HEK293T (cell line): Measurements from ENCODE around the gene C1QC.
"Not testable (repeated sequence)": the region's sequence is repeated elsewhere in the genome, so short reads cannot be mapped to it uniquely, and the experiment has no call there.

Source experiments
- CTCF ChIA-PET: fragments of 350-600 bp; formaldehyde crosslinking; extraction: SDS; loops from one replicate; lab custom pipeline; 2021; ENCODE audit warnings: antibody characterized with exemption, inconsistent platforms; lab: Yijun Ruan, JAX
- POLR2A ChIA-PET: fragments of 350-600 bp; formaldehyde crosslinking; extraction: SDS; loops from one replicate; lab custom pipeline; 2020; ENCODE audit warnings: antibody characterized with exemption, inconsistent platforms; lab: Yijun Ruan, JAX
- DNase-seq: peaks from one replicate; pipeline ENCODE4 v3.0.0; 2012; ENCODE audit warnings: mixed read lengths; ENCODE audit errors: extremely low spot score
- ARNT ChIP-seq: fragments of 450-650 bp; IDR thresholded peaks from 2 replicates; pipeline ENCODE4 v1.6.1; 2017; ENCODE audit warnings: mild to moderate bottlenecking
- BHLHE40 ChIP-seq: fragments of 450-650 bp; IDR thresholded peaks from 2 replicates; pipeline ENCODE4 v1.6.1; 2016; ENCODE audit warnings: mild to moderate bottlenecking, moderate library complexity, borderline replicate concordance
- CTBP1 ChIP-seq: fragments of 450-650 bp; IDR thresholded peaks from 2 replicates; pipeline ENCODE4 v1.6.1; 2016; ENCODE audit warnings: borderline replicate concordance
- ELF4 ChIP-seq: fragments of 450-650 bp; IDR thresholded peaks from 2 replicates; pipeline ENCODE4 v1.6.1; 2017; ENCODE audit warnings: antibody characterized with exemption
- FOXA1 ChIP-seq: fragments of 450-650 bp; IDR thresholded peaks from 2 replicates; pipeline ENCODE4 v1.6.1; 2016; ENCODE audit warnings: mild to moderate bottlenecking
- FOXK2 ChIP-seq: fragments of 450-650 bp; IDR thresholded peaks from 2 replicates; pipeline ENCODE4 v1.6.1; 2016; ENCODE audit warnings: mild to moderate bottlenecking
- FOXM1 ChIP-seq: fragments of 450-650 bp; IDR thresholded peaks from 2 replicates; pipeline ENCODE4 v1.6.1; 2017; ENCODE audit warnings: mild to moderate bottlenecking, borderline replicate concordance
- HDGF ChIP-seq: fragments of 450-650 bp; IDR thresholded peaks from 2 replicates; pipeline ENCODE4 v1.6.1; 2017; ENCODE audit warnings: antibody characterized with exemption, borderline replicate concordance
- L3MBTL2 ChIP-seq: fragments of 450-650 bp; conservative IDR thresholded peaks from 2 replicates; pipeline ENCODE4 v1.6.1; 2016; ENCODE audit warnings: mild to moderate bottlenecking
- LEF1 ChIP-seq: fragments of 450-650 bp; IDR thresholded peaks from 2 replicates; pipeline ENCODE4 v1.6.1; 2017; ENCODE audit warnings: mild to moderate bottlenecking, borderline replicate concordance
- NFRKB ChIP-seq: fragments of 450-650 bp; IDR thresholded peaks from 2 replicates; pipeline ENCODE4 v1.6.1; 2016; ENCODE audit warnings: mild to moderate bottlenecking, moderate library complexity
- SP1 ChIP-seq: fragments of 450-650 bp; IDR thresholded peaks from 2 replicates; pipeline ENCODE4 v1.6.1; 2017
- SUZ12 ChIP-seq: fragments of 450-650 bp; IDR thresholded peaks from 2 replicates; pipeline ENCODE4 v1.6.1; 2016; ENCODE audit warnings: mild to moderate bottlenecking
- TARDBP ChIP-seq: fragments of 450-650 bp; IDR thresholded peaks from 2 replicates; pipeline ENCODE4 v1.6.1; 2016
- ZNF384 ChIP-seq: fragments of 450-650 bp; IDR thresholded peaks from 2 replicates; pipeline ENCODE4 v1.6.1; 2016
- TF ChIP-seq, protein P1 (sequence below): fragments of 450-650 bp; IDR thresholded peaks from 2 replicates; pipeline ENCODE4 v1.6.1; 2016

C1QC gene

DNA sequence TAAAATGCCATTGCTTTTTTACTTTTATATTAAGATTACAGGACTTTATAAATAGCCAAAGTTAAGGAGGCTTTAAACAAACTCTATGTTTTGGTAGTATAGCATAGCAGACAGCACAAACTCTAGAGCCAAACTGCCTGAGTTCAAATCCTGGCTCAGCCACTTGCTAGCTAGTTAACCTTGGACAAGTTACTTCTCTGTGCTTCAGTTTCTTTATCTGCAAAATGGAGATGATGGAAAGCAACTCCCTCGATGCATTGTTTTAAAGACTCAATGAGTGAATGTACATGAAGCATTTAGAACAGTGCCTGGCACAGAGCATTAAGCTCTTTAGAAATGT lies 30.9 kb downstream of the C1QC start:
- TF ChIP-seq BHLHE40 (no peak), FOXA1 (no peak), ARNT (no peak), HDGF (no peak), CTBP1 (no peak), FOXM1 (no peak), LEF1 (no peak), NFRKB (no peak), TARDBP (no peak), SUZ12 (no peak), ELF4 (no peak), L3MBTL2 (no peak), SP1 (no peak), ZNF384 (no peak), FOXK2 (no peak)
- TF ChIP-seq, protein P1, sequence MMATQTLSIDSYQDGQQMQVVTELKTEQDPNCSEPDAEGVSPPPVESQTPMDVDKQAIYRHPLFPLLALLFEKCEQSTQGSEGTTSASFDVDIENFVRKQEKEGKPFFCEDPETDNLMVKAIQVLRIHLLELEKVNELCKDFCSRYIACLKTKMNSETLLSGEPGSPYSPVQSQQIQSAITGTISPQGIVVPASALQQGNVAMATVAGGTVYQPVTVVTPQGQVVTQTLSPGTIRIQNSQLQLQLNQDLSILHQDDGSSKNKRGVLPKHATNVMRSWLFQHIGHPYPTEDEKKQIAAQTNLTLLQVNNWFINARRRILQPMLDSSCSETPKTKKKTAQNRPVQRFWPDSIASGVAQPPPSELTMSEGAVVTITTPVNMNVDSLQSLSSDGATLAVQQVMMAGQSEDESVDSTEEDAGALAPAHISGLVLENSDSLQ = no peak

GRCh38 chr1:22676151-22676550 lies 32.7 kb downstream of the C1QC start:
- DNase-seq, POLR2A ChIA-PET: not testable (repeated sequence)
- CTCF ChIA-PET = interaction anchor here (0.7 kb wide), 1 partner anchor 272 kb away, joined by 3 read pairs; no protein-coding TSS in a partner anchor

More for the DNA sequence above, 30.9 kb downstream of the C1QC start:
- ChIA-PET CTCF (interaction anchor here (0.7 to 1.2 kb wide), 3 partner anchors 9 to 76 kb away, joined by 3 to 6 read pairs (median 3); no protein-coding TSS in a partner anchor), POLR2A (no interaction called here)
- DNase-seq = no peak

- DNase-seq = no peak
- no peak for TF ChIP-seq SUZ12
- POLR2A ChIA-PET = no interaction called here
- CTCF ChIA-PET = interaction anchor here (0.7 kb wide), 1 partner anchor 273 kb away, joined by 3 read pairs; no protein-coding TSS in a partner anchor
These were observed 33.6 kb downstream of the C1QC start for GRCh38 chr1:22676916-22677583.

DNA sequence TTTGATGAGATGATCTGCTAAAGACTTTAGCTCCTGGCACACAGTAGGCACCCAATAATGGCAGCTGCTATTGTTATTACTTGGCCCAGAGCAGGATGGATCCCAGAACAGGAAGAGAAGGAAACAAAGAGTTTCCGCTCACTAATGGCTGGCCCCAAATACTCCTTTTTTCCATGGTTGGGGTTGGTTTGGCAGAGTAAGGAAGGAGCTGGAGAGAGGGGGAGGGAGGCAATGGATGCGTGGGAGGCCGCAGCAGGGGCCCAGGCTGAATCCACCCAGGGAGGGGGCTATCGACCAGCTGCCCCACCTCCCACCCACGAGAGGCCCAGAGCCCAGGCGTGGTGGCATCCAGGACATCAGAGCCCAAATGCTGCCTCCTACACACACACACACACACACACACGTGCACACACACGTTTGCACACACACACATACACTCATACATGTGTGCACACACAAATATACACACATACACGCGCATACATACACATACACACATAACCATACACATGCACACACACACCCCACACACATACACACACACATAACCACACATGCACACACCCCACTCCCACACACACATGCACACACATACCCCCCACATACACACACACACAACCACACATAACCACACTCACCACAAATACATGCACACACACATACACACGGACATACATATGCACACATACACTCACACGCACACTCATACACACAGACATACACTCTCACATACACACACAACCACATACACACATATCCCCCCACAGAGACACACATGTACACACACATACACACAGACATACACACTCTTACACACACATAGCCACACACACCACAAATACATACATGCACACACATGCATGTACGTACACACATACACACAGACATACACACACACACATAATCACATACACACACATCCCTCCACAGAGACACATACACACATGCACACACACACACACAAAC lies 34.8 kb downstream of the C1QC start:
- CTCF ChIA-PET = no interaction called here
- DNase-seq = no peak
- TF ChIP-seq FOXM1 = no peak
- TF ChIP-seq NFRKB = no peak
- TF ChIP-seq, protein P1 = no peak
- 0 out of 2 replicates have a peak, but pooled peaks have one; percentile 18 for TF ChIP-seq TARDBP
- no peak for TF ChIP-seq SUZ12
- TF ChIP-seq CTBP1 = 0 out of 2 replicates have a peak, but pooled peaks have one; percentile 4
- POLR2A ChIA-PET = no interaction called here

DNA sequence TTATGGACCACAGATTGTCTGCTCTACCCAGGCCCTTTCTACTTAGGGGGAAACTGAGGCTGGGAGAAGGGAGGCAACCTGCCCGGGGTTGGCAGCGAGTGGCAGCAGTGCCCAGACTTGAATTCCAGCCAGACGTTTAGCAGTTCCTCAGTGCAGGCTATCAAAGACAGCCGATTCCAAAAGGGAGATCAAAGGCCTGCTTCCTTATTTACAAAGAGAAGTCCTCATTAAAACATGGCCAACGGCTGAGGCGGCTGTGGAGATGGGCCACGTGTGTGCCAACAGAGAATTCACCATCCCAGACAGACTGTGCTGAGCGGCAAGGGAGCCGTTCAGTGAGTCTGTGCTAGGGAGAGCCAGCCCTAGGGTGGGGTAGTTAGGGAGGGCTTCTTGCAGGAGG lies 37.3 kb downstream of the C1QC start:
- TF ChIP-seq FOXA1 (no peak), L3MBTL2 (no peak), SUZ12 (no peak), ELF4 (no peak), CTBP1 (no peak), LEF1 (no peak), SP1 (no peak), FOXK2 (no peak), BHLHE40 (no peak), ARNT (no peak), ZNF384 (no peak), FOXM1 (no peak), HDGF (no peak), NFRKB (no peak)
- TF ChIP-seq, protein P1 = no peak
- ChIA-PET POLR2A (interaction anchor here (1.2 kb wide), 1 partner anchor 12 kb away, joined by 3 read pairs; no protein-coding TSS in a partner anchor), CTCF (no interaction called here)
- no peak for DNase-seq

GRCh38 chr1:22681556-22682276 lies 38.3 kb downstream of the C1QC start:
- TF ChIP-seq SUZ12 = no peak
- TF ChIP-seq LEF1 = no peak
- TF ChIP-seq TARDBP = no peak
- TF ChIP-seq SP1 = no peak
- POLR2A ChIA-PET = interaction anchor here (1.2 kb wide), 1 partner anchor 11 kb away, joined by 3 read pairs; no protein-coding TSS in a partner anchor
- CTCF ChIA-PET = no interaction called here
- no peak for DNase-seq
